Choroid plexus epithelial cell (primary cell): ENCODE measurements around the gene DPH2.

ENCODE experiments used
- DNase-seq: peaks from one replicate; pipeline ENCODE4 v3.0.0-alpha.2; 2010; ENCODE audit warnings: low read depth
- H3K4me3 ChIP-seq: 2 replicates; pipeline ENCODE4 v1.5.1; 2011; ENCODE audit warnings: low read depth, mild to moderate bottlenecking, control low read depth, low read length, moderate library complexity
- CTCF ChIP-seq: conservative IDR thresholded peaks from 2 replicates; pipeline ENCODE4 v1.5.1; 2011; ENCODE audit warnings: low read depth, mild to moderate bottlenecking, control low read depth, inconsistent platforms, low read length, moderate library complexity

Gene DPH2

DNA sequence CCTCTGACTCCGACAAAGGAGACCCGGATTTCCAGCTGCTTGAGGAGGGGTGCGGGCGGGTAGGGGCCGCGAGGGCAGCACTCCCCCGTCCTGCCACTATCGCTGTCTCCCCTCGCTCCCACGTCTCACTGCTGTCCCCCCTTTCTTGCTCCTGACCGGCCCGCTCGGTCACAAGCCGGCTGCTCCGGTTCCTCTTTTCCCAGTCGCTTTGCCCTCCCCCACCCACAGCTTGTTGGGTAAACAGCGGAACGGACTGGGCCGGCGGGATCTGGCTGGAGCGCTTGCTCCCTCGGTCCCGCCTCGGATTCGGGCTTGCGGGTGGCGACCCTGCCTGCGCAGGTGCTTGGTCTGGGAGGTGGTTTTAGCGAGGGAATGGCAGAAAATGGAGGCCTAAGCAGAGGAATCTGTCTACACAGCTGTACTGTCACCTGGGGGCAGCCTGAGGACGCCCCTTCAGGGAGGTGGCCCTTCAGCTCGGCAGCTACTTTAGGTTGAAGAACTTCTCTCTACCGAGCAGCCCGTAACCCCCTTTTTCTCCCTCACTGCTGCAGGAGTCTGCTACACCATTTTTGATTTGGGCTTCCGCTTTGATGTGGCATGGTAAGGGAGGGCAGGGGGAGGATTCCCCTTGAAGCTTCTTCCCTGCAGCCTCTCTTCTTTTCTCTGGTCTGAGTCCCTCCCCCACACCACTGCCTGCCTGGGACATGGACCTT, 5.6 kb downstream of the DPH2 start:
- no peak for TF ChIP-seq CTCF

DNA sequence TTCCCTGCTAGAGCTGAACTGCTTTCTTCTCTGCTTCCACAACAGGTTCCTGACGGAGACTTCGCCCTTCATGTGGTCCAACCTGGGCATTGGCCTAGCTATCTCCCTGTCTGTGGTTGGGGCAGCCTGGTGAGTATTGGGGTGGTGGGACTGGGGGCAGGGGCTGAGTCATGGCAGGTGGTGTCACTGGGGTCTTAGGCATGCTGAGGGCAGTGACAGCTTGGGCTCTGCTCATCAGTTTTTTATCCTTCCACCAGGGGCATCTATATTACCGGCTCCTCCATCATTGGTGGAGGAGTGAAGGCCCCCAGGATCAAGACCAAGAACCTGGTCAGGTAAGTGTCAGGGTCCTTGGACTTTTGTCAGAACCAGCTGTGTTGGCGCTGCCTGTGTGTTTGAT, 6.2 kb downstream of the DPH2 start:
- peak overlapping the region; percentile 97 for H3K4me3 ChIP-seq
- peak; percentile 19 for TF ChIP-seq CTCF
- no peak for DNase-seq

More for the DNA sequence above, 5.6 kb downstream of the DPH2 start:
- peak overlapping the region; percentile 97 for H3K4me3 ChIP-seq
- peak; percentile 33 for DNase-seq

DNA sequence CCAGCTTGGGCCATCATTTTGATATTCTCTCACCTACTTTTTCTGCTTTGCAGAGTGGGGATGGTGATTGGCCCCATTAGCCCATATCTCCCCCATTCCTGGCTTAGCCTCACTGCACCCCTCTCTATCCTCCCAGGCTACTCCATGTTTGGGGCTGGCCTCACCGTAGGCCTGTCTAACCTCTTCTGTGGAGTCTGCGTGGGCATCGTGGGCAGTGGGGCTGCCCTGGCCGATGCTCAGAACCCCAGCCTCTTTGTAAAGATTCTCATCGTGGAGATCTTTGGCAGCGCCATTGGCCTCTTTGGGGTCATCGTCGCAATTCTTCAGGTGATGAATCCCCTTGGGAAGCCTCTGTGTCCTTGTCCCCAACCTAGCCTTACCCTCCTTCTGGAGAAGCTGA, 7.1 kb downstream of the DPH2 start:
- DNase-seq: no peak
- H3K4me3 ChIP-seq: no peak overlapping the region
- no peak for TF ChIP-seq CTCF

DNA sequence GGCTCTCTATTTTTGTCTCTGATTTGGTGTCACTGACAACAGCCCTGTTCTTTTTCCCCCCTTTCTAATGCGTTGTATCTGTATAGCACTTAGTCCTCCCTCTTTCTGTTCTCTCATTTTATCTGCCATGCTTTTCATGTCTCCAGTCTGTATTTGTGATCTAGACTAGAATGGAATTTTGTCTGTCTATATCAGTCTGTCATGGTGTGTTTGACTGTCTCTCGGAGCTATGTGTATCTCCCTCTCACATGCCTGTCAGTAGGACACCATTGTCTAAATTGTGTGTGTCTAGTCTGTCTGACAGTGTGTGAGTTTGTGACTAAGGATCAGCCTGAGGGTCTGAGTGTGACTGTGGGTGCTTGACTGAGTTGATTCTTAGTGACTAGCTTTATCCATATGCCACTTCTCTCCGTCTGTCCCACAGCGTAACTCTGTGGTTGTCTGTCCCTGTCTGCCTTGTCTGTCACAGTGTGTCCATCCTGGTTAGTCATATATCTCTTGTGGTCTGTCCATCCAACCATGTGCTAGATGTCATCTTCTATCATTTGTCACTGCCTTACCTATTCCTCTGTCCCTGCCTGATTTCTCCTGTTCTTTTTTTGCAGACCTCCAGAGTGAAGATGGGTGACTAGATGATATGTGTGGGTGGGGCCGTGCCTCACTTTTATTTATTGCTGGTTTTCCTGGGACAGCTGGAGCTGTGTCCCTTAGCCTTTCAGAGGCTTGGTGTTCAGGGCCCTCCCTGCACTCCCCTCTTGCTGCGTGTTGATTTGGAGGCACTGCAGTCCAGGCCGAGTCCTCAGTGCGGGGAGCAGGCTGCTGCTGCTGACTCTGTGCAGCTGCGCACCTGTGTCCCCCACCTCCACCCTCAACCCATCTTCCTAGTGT, 7.8 kb downstream of the DPH2 start:
- TF ChIP-seq CTCF: no peak
- no peak for DNase-seq
- no peak overlapping the region for H3K4me3 ChIP-seq

GRCh38 chr1:43978264-43978550, 8.4 kb downstream of the DPH2 start:
- no peak for TF ChIP-seq CTCF
- H3K4me3 ChIP-seq: peak overlapping the region; percentile 66
- no peak for DNase-seq

DNA sequence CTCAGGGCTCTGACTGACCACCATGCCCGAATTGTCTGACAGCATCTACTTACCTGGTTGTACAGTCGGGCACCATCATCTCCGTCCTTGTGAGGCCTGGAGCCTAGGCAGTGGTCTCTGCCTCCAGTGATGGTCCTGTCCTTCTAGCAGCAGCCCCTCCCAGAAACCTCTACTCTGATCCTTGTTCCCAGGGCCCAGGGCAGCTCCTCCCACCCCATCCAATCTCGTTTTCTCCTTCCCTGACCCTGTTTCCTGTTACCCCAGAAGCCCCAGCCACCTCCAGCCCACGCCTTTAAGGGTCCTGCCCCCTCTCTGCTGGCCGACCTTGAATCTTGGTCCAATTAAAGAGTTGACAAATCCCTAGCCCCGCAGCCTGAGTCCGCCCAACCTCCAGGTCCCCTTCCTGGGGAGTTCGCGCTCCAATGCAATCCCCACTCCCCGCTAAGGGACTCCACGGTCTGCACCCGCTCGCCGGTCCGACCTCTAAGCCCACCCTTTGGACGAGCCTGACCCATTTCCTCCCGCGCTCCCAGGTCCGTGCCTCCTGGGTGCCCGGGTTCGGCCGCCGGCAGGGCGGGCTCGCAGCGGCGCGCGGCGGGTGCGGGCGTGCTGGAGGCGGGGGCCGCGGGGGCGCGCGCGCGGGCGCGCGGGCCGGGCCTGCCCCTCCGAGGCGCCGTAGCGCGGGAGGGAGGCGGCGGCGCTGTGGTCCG, 8.9 kb downstream of the DPH2 start, which contains the start of gene B4GALT2:
Gene B4GALT2 (plus strand): TSS at position 660 of the 710 bp plus-strand sequence. CDS start 1,951 bp downstream, outside the sequence.
- DNase-seq: no peak

More for the DNA sequence above, 8.9 kb downstream of the DPH2 start, which contains the start of gene B4GALT2:
- peak within 1 kb of the TSS; percentile 66 for H3K4me3 ChIP-seq
- TF ChIP-seq CTCF: no peak
